Activated naive CD4-positive, alpha-beta T cell treated with anti-CD3 and anti-CD28 coated beads, Interleukin-2, amount 50 U/mL, for 16 hours (primary cell): ENCODE data around the gene GLOD4.
"Not testable (repeated sequence)": the region's sequence is repeated elsewhere in the genome, so short reads cannot be mapped to it uniquely, and the experiment has no call there.

Experiments used
- DNase-seq: peaks from one replicate; pipeline ENCODE4 v3.0.0-alpha.2; 2020

The GLOD4 gene

GRCh38 chr17:781805-782731 is at the start of gene GLOD4, which contains the start of gene MRM3:
Gene GLOD4 (minus strand): TSS chr17:782280. CDS start chr17:782255, 25 bp downstream.
Gene MRM3 (plus strand): TSS chr17:782353. CDS start chr17:782379, 26 bp downstream.
- DNase-seq, result peak; percentile 95

DNA sequence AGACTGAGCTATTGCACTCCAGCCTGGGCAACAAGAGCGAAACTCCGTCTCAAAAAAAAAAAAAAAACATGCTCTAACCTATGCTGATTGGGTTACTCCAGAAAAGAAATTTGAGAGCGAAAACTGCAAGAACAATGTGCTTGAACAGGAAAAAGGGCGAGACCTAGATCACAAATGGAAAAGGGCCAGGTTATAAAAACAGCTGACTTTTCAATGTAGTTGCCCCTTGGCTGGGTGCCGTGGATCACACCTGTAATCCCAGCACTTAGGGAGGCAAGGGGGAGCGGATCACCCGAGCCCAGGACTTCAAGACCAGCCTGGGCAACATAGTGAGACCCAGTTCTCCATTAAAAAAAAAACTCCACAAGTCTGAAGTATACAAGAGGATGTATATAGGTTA is 48.9 kb upstream of the GLOD4 start:
- DNase-seq, result no peak

GRCh38 chr17:830381-830780 is 48.3 kb upstream of the GLOD4 start:
- no peak for DNase-seq

GRCh38 chr17:829614-830013 is 47.5 kb upstream of the GLOD4 start:
- DNase-seq, result not testable (repeated sequence)

DNA sequence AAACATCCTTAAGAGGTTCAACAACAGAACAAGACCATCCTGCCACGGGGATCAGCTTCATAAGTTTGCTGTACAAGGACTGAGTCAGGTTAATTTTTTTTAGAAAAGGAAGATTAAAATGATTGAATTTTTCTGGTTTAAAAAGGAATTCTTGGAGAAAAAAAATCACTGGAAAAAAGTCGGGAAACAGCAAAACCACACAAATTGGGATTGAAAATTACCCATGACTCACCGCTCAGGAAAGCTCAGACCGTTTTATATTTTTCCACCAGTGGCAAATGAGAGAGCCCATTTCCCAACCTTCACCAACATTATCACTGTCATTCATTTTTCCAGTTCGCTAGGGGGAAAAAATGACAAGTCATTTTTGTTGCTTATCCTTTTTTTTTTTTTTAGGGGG is 46.7 kb upstream of the GLOD4 start:
- no peak for DNase-seq

GRCh38 chr17:826778-827177 is 44.7 kb upstream of the GLOD4 start:
- no peak for DNase-seq

DNA sequence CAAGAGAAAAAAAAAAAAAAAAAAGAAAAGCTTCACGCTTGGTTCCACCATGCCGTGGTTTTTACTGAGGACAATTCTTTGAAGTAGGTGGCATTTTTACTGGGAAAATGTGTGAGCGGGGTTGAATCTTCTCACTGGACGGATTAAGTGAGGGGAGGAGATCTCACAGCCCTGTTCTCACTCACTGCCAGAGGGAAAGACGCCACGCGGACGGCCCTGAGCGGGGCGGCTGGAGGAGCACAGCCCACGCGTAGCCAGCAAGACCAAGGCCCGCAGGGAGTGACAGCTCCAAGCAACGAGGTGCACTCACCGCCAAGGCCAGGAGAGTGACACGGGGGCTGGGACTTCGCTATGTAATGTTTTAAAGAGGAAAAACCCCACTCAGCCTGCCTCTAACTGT is 43.1 kb upstream of the GLOD4 start:
- no peak for DNase-seq

- DNase-seq, result no peak
Measured at GRCh38 chr17:824378-824777, 42.3 kb upstream of the GLOD4 start.

- no peak for DNase-seq
Measured at GRCh38 chr17:823501-823902, 41.4 kb upstream of the GLOD4 start.

GRCh38 chr17:819251-819650 is 37.2 kb upstream of the GLOD4 start:
- no peak for DNase-seq

DNA sequence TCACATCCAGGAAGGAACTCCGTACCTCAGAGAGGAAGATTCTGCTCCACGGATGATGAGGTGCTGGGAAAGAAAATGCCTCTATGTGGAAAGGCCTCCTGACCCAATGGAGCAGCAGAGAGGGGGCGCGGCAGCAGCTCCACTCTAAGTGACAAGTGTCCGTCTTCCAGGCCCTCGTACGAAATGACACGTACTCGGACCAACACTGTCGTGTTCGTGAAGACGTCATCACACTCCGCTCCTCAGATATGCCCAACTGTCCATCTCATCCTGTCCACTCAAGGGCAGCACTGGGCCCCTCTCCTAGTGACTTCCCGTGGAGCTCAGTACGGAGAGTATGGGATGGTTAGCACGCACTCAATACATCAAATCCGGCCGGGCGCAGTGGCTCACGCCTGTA is 32.3 kb upstream of the GLOD4 start:
- DNase-seq, result no peak

DNA sequence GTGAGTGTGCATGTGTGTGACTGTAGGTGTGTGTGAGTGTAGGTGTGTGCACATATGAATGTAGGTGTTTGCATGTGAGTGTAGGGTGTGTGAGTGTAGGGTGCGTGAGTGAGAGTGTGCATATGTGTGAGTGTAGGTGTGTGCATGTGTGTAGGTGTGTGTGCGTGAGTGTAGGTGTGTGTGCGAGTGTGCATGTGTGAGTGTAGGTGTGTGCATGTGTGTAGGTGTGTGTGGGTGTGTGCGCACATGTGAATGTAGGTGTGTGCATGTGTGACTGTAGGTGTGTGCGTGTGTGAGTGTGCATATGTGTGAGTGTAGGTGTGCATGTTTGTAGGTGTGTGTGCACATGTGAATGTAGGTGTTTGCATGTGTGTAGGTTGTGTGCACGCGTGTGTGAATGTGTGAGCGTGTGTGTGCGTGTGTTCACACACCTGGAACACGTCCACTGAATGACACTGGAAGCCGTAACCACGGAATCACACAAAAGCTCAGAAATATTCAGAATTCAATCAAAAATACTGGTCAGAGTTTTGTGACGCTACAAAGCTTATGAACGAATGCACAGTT is 30.6 kb upstream of the GLOD4 start:
- no peak for DNase-seq

- DNase-seq, result no peak
Measured at GRCh38 chr17:811051-811784, 29.1 kb upstream of the GLOD4 start.

- DNase-seq, result no peak
Measured at GRCh38 chr17:807523-808294, 25.6 kb upstream of the GLOD4 start.

GRCh38 chr17:806781-807522 is 24.9 kb upstream of the GLOD4 start:
- no peak for DNase-seq

DNA sequence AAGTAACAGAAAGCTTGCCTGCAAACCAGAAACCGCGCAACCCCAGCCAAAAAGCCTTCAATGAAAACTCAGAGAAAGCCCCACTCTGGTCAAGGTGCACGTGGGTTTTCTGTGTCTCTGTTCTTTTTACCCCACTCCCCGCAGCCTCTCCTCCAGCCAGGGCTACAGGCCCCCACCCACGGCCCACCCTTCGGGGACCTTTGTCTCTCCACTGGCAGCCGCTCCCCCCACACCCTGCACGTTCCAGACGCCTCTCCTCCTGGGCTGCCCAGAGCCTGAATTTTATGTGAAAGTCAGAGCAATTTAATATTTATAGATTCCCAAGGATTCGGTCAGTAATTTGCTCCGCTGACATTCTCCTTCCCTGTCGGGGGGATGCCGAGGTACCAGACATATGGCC is 24.3 kb upstream of the GLOD4 start:
- no peak for DNase-seq

DNA sequence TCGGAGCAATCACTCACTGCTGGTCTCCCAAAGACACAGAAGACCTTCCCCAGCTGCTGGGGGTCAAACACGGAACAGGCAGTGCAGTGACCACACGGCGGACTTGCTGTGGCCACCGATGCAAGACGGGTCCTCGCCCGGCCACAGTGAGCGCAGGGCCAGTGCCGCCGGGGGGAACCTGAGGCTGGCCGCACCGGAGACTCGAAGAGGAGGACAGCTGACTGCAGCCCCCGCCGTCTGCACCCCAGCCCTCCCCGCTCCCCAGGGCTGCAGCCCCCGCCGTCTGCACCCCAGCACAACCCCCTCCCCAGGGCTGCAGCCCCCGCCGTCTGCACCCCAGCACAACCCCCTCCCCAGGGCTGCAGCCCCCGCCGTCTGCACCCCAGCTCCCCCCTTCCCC is 23.8 kb upstream of the GLOD4 start:
- DNase-seq, result not testable (repeated sequence)

- no peak for DNase-seq
Measured at GRCh38 chr17:804541-805435, 22.7 kb upstream of the GLOD4 start.

- no peak for DNase-seq
Measured at GRCh38 chr17:802901-803881, 21.1 kb upstream of the GLOD4 start.

DNA sequence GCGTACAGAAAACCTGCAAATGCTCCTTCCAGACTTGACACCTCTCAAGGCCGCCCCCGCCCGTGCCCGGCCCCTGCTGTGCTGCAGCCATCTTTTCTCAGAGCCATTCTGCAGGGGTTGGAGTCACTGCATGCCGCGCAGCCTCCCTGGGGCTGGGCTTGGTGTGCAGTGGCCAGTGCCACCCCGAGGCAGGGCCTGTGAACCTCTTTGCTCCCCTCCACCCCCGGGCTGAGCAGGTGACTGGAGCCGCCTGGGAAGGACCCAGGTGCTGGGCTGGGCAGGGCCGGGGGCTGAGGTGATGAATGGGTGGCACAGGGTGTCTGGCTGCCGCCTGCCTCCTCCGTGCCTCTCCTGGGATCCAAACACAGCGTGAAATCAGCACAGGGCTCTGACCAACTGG is 20.4 kb upstream of the GLOD4 start:
- DNase-seq, result no peak
